ENCODE data around the gene ITGA6. TPM values are rescaled to one million over a fixed set of nuclear protein-coding genes. Genes with fewer than 3 reads are reported as not detected.

ITGA6 gene
- total RNA-seq, 1 experiment from 2014 or later = 78.3 TPM

DNA sequence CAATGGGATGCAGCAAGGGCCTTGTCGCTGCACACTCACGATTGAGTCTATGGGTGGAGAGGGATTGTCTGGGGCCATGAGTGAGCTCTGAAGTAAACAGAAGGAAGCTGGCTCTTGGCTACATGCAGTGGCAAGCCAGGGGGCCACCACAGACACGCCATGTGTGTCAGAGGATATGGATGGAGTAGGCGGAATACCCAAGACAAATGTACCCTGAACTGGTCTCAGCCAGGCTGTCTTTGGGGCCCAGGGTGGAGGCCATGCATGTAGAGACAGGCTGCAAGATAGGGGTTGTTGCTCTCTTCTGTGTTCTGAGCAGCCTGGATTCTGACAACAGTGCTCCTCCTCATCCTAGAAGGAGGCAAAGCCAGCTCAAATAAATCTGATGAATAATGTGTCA, 24.0 kb upstream of the ITGA6 start:
- DNase-seq = no peak
- Histone ChIP-seq H3K23ac (ENCODE audit: insufficient read length, low read depth, low read length) (no peak overlapping the region), H3K79me1 (ENCODE audit: insufficient read depth, low read depth, low read length, poor library complexity, severe bottlenecking) (no peaks in the 10 kb centered on the region), H3K27me3 (ENCODE audit: insufficient read depth, low read length) (no peaks in the 10 kb centered on the region), H3K4me2 (ENCODE audit: insufficient read depth, insufficient read length, low read length) (no peak overlapping the region), H3K4me1 (ENCODE audit: insufficient read depth, low read length) (no peaks in the 10 kb centered on the region), H3K27ac (ENCODE audit: insufficient read length, low read depth, low read length) (no peak overlapping the region), H3K18ac (ENCODE audit: insufficient read length, low read depth, low read length) (no peak overlapping the region), H3K9ac (ENCODE audit: extremely low read depth, insufficient read length, low read length) (no peak overlapping the region), H3T11ph (ENCODE audit: low read length) (no peak overlapping the region), H4K20me1 (ENCODE audit: control insufficient read depth, insufficient read depth, insufficient read length) (no peaks in the 10 kb centered on the region), H3K4ac (ENCODE audit: low read depth, low read length) (no peak overlapping the region), H2BK15ac (ENCODE audit: low read depth, low read length) (no peak overlapping the region), H2BK20ac (ENCODE audit: low read depth, low read length, poor library complexity, severe bottlenecking) (no peak overlapping the region), H4K8ac (replicated peaks; ENCODE audit: insufficient read length, low read depth, low read length) (no peak overlapping the region), H2AFZ (ENCODE audit: low read length) (no peak overlapping the region), H2BK5ac (ENCODE audit: insufficient read length, low read length) (no peak overlapping the region), H3K79me2 (ENCODE audit: insufficient read depth, low read length) (no peaks in the 10 kb centered on the region), H3K9me3 (ENCODE audit: control insufficient read depth, low read depth, low read length) (no peaks in the 10 kb centered on the region), H2AK5ac (ENCODE audit: insufficient read length, low read length) (no peak overlapping the region), H4K5ac (ENCODE audit: insufficient read length, low read depth, low read length) (no peak overlapping the region), H3K23me2 (ENCODE audit: insufficient read length, low read depth, low read length, poor library complexity, severe bottlenecking) (no peaks in the 10 kb centered on the region), H2BK120ac (ENCODE audit: low read depth, low read length, poor library complexity, severe bottlenecking) (no peak overlapping the region), H4K91ac (ENCODE audit: insufficient read length, low read depth, low read length) (no peak overlapping the region), H3K14ac (ENCODE audit: insufficient read depth, low read length) (no peak overlapping the region), H2BK12ac (ENCODE audit: insufficient read length, low read depth, low read length) (no peak overlapping the region), H3K56ac (ENCODE audit: insufficient read length, low read depth, low read length) (no peak overlapping the region)
- H3K9me3 Mint-ChIP-seq = no peaks in the 10 kb centered on the region; a peak in 1 of 5 replicates
- H3K27ac Mint-ChIP-seq = no peak overlapping the region
- H3K36me3 Mint-ChIP-seq (ENCODE audit: insufficient read depth in 1 of 3, low read depth in 3 of 3) = no peaks in the 10 kb centered on the region; a peak in 1 of 7 replicates
- no CpG with 5 or more reads among the region's 4 CpGs for WGBS (ENCODE audit: extremely low coverage, insufficient read length, low lambda C conversion rate)
- TF ChIP-seq, protein P1, sequence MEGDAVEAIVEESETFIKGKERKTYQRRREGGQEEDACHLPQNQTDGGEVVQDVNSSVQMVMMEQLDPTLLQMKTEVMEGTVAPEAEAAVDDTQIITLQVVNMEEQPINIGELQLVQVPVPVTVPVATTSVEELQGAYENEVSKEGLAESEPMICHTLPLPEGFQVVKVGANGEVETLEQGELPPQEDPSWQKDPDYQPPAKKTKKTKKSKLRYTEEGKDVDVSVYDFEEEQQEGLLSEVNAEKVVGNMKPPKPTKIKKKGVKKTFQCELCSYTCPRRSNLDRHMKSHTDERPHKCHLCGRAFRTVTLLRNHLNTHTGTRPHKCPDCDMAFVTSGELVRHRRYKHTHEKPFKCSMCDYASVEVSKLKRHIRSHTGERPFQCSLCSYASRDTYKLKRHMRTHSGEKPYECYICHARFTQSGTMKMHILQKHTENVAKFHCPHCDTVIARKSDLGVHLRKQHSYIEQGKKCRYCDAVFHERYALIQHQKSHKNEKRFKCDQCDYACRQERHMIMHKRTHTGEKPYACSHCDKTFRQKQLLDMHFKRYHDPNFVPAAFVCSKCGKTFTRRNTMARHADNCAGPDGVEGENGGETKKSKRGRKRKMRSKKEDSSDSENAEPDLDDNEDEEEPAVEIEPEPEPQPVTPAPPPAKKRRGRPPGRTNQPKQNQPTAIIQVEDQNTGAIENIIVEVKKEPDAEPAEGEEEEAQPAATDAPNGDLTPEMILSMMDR (conservative IDR thresholded peaks at IDR 0.05) = no peak
- peaks cover 13 to 23% of the 10 kb centered on the region in 2 experiments for H3K4me1 Mint-ChIP-seq
- no peaks in the 10 kb centered on the region for H3K27me3 Mint-ChIP-seq (ENCODE audit: low read depth)
- no peak overlapping the region for H3K4me3 Mint-ChIP-seq

Measured in H9 (cell line).